ENCODE data around the gene C16orf87.

The C16orf87 gene

GRCh38 chr16:46850619-46851555, 19.9 kb upstream of the C16orf87 start:
- DNase-seq (ENCODE audit: extremely low read depth, low read depth), result no peak
- TF ChIP-seq, protein P1, sequence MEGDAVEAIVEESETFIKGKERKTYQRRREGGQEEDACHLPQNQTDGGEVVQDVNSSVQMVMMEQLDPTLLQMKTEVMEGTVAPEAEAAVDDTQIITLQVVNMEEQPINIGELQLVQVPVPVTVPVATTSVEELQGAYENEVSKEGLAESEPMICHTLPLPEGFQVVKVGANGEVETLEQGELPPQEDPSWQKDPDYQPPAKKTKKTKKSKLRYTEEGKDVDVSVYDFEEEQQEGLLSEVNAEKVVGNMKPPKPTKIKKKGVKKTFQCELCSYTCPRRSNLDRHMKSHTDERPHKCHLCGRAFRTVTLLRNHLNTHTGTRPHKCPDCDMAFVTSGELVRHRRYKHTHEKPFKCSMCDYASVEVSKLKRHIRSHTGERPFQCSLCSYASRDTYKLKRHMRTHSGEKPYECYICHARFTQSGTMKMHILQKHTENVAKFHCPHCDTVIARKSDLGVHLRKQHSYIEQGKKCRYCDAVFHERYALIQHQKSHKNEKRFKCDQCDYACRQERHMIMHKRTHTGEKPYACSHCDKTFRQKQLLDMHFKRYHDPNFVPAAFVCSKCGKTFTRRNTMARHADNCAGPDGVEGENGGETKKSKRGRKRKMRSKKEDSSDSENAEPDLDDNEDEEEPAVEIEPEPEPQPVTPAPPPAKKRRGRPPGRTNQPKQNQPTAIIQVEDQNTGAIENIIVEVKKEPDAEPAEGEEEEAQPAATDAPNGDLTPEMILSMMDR (IDR thresholded peaks at IDR 0.05; ENCODE audit: low read depth, low read length), result no peak

DNA sequence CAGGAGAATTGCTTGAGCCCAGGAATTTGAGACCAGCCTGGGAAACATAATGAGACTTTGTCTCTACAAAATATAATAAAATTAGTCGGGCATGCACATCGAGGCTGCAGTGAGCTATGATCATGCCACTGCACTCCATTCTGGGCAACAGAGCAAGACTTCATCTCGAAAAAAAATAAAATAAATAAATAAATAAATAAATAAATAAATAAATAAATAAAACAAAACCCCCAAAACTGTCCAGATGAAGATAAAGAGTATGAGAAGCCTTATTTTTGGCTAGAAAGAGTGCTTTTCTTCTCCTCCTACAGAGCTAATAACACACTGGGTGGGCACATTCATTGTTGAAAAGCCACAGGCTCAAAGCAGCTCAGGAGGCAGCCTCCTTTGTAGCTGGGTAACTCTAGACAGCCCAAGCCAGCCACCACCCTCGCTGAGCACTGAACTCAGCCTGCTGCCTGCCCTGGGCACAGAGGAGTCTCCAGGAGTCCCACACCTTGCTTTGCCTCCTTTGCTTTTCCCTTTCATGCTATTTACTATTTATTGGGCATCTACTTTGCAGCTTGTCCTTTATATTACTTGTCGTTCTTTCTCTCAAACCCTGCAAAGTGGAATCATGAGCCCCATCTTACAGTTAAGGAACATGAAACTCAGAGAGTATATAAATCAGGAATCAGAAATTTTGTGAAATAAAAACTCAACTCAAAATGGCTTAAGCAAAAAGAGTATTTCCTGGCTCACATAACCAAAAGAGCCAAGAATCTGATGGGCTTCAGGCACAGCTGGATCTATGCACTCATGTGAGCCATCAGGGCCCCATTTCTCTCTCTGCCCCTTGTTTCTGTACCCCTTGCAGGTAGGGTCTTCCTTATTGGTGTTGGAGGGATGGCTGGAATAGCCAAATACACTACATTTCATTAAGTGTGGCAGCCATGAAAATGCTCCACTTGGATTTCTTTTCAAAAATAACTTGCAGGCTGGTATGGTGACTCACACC, 18.1 kb upstream of the C16orf87 start:
- DNase-seq (ENCODE audit: extremely low read depth, low read depth), result no peak
- TF ChIP-seq, protein P1 (IDR thresholded peaks at IDR 0.05; ENCODE audit: low read depth, low read length), result no peak

DNA sequence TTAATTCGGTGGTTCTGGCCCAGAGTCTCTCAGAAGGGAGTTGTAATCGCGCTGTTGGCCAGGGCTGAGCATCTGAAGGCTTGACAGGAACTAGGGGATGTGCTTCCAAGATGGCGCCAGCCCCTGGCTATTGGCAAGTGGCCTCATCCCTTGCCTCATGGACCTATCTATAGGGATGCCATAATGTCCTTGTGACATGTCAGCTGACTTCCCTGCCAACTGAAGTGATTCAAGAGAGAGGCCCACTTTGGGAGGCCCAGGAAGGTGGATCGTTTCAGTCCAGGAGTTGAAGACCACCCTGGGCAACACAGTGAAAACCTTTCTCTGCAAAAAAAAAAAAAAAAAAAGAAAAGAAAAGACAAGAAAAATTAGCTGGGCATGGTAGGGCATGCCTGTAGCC, 15.0 kb upstream of the C16orf87 start:
- TF ChIP-seq, protein P1 (IDR thresholded peaks at IDR 0.05; ENCODE audit: low read depth, low read length), result no peak
- DNase-seq (ENCODE audit: extremely low read depth, low read depth), result no peak

- TF ChIP-seq, protein P1 (IDR thresholded peaks at IDR 0.05; ENCODE audit: low read depth, low read length), result no peak
Measured at GRCh38 chr16:46844771-46845170, 13.8 kb upstream of the C16orf87 start.

GRCh38 chr16:46843898-46844642, 13.1 kb upstream of the C16orf87 start:
- TF ChIP-seq, protein P1 (IDR thresholded peaks at IDR 0.05; ENCODE audit: low read depth, low read length), result no peak
- DNase-seq (ENCODE audit: extremely low read depth, low read depth), result no peak

More at GRCh38 chr16:46844771-46845170, 13.8 kb upstream of the C16orf87 start:
- no peak for DNase-seq (ENCODE audit: extremely low read depth, low read depth)

- DNase-seq (ENCODE audit: extremely low read depth, low read depth), result no peak
- TF ChIP-seq, protein P1 (IDR thresholded peaks at IDR 0.05; ENCODE audit: low read depth, low read length), result no peak
Measured at GRCh38 chr16:46842192-46842895, 11.4 kb upstream of the C16orf87 start.
